HG03045 (cell line): Measurements from ENCODE around the gene HEY2.
A peak's percentile ranks its signal among the peaks of the same experiment; 100 is the strongest.
"Not testable (repeated sequence)": the region's sequence is repeated elsewhere in the genome, so short reads cannot be mapped to it uniquely, and the experiment has no call there.

Experiments
- ATAC-seq: cut with Tn5 transposase; IDR thresholded peaks from one replicate; pipeline ENCODE4 v1.9.1; 2021; ENCODE audit warnings: mild to moderate bottlenecking, moderate library complexity; ENCODE audit not compliant: unreplicated experiment

Gene HEY2

GRCh38 chr6:125765944-125766343 is 16.5 kb downstream of the HEY2 start:
- ATAC-seq = no peak

GRCh38 chr6:125766641-125767040 is 17.2 kb downstream of the HEY2 start:
- ATAC-seq = no peak

GRCh38 chr6:125769147-125769783 is 19.8 kb downstream of the HEY2 start:
- no peak for ATAC-seq

- ATAC-seq = no peak
Observed at GRCh38 chr6:125773387-125774341, 24.2 kb downstream of the HEY2 start.

GRCh38 chr6:125776107-125776826 is 26.8 kb downstream of the HEY2 start:
- not testable (repeated sequence) for ATAC-seq

GRCh38 chr6:125779924-125780539 is 30.6 kb downstream of the HEY2 start:
- peak; percentile 85 for ATAC-seq

- ATAC-seq = peak; percentile 76
Observed at GRCh38 chr6:125780540-125781313, 31.3 kb downstream of the HEY2 start.

- ATAC-seq = peak; percentile 34
Observed at GRCh38 chr6:125781314-125781868, 32.0 kb downstream of the HEY2 start.

- ATAC-seq = no peak
Observed at GRCh38 chr6:125784365-125784764, 34.9 kb downstream of the HEY2 start.

GRCh38 chr6:125787791-125788190 is 38.4 kb downstream of the HEY2 start:
- no peak for ATAC-seq

- no peak for ATAC-seq
Observed at GRCh38 chr6:125789167-125789566, 39.7 kb downstream of the HEY2 start.

GRCh38 chr6:125789576-125790357 is 40.3 kb downstream of the HEY2 start:
- peak; percentile 35 for ATAC-seq

GRCh38 chr6:125790358-125791150 is 41.1 kb downstream of the HEY2 start, which contains the start of gene NCOA7:
Gene NCOA7 (plus strand): TSS chr6:125790960. CDS start chr6:125815355, 24,395 bp downstream.
- peak; percentile 81 for ATAC-seq

- ATAC-seq = peak; percentile 1
Observed at GRCh38 chr6:125791151-125791819, 41.9 kb downstream of the HEY2 start.

- ATAC-seq = no peak
Observed at GRCh38 chr6:125791820-125792165, 42.4 kb downstream of the HEY2 start.

- ATAC-seq = no peak
Observed at GRCh38 chr6:125792172-125792571, 42.7 kb downstream of the HEY2 start.

GRCh38 chr6:125792680-125793079 is 43.2 kb downstream of the HEY2 start:
- ATAC-seq = no peak

GRCh38 chr6:125793280-125793679 is 43.8 kb downstream of the HEY2 start:
- ATAC-seq = no peak
